Esophagus squamous epithelium (tissue), 5 donors: ENCODE measurements around the gene TAF10. TPM values are rescaled to one million over a fixed set of nuclear protein-coding genes. Genes with fewer than 3 reads are reported as not detected.

Source experiments
- DNase-seq: peaks from one replicate; lab custom pipeline; 2025; lab: John Stamatoyannopoulos, UW
- H3K27ac ChIP-seq, 4 donors: fragments of 200-600 bp; sonication (generic); one replicate each; pipeline ENCODE4 v1.5.1; 2016 to 2019; ENCODE audit warnings: mild to moderate bottlenecking in 1 of 4
- H3K27me3 ChIP-seq, 4 donors: fragments of 200-600 bp; sonication (generic); 1 replicate in 3 of 4; 2 replicates in 1 of 4; pipeline versions ENCODE4 v1.5.1 to v1.6.0; 2017 to 2021; ENCODE audit warnings: antibody characterized with exemption in 1 of 4
- H3K36me3 ChIP-seq, 3 donors: fragments of 200-600 bp; sonication (generic); one replicate each; pipeline ENCODE4 v1.5.1; 2016 to 2019
- H3K4me1 ChIP-seq, 3 donors: fragments of 200-600 bp; sonication (generic); one replicate each; pipeline ENCODE4 v1.5.1; 2017 to 2019
- H3K4me3 ChIP-seq, 4 donors: fragments of 200-600 bp; sonication (generic); 1 replicate in 3 of 4; 2 replicates in 1 of 4; pipeline ENCODE4 v1.5.1; 2016 to 2019; ENCODE audit warnings: mild to moderate bottlenecking in 2 of 4, moderate library complexity in 1 of 4
- H3K9me3 ChIP-seq, 3 donors: fragments of 200-600 bp; sonication (generic); one replicate each; pipeline ENCODE4 v1.5.1; 2016 to 2019
- POLR2A ChIP-seq, 4 donors: fragments of 450-650 bp; IDR thresholded peaks; one replicate each; pipeline ENCODE4 v1.6.1; 2017; ENCODE audit warnings: antibody characterized with exemption in 4 of 4, mild to moderate bottlenecking in 4 of 4, moderate library complexity in 3 of 4
- WGBS, 2 donors: methylation state at CpG; one replicate each; pipeline ENCODE4 v1.1.5; 2018; 5-methylcytosine and 5-hydroxymethylcytosine counted together
- intact Hi-C: fragments of 100-400 bp; cut with DNase I; formaldehyde crosslinking; loops from one replicate; pipeline ENCODE4 v1.15.0; 2022
- total RNA-seq, 4 donors: library from RNA; depleted of rRNA; stranded (reverse); fragments of >200 nt; gene quantifications; one replicate each; pipeline ENCODE4 v1.1.0, GENCODE V29; 2016
- TF ChIP-seq, protein P1 (sequence below), 6 experiments: fragments of 450-650 bp in 4 of 6; fragments of 200-600 bp in 2 of 6; sonication (generic) in 2 of 6; IDR thresholded peaks; one replicate each; pipeline ENCODE4 v1.5.1; 2016 to 2019; ENCODE audit warnings: antibody characterized with exemption in 6 of 6, mild to moderate bottlenecking in 4 of 6, moderate library complexity in 4 of 6
- donor health status: DM: yes; HTN: yes; CAD: no.

Gene TAF10
- total RNA-seq, 4 donors from 2014 or later = 31.9 to 69.2 (median 48.6) TPM

DNA sequence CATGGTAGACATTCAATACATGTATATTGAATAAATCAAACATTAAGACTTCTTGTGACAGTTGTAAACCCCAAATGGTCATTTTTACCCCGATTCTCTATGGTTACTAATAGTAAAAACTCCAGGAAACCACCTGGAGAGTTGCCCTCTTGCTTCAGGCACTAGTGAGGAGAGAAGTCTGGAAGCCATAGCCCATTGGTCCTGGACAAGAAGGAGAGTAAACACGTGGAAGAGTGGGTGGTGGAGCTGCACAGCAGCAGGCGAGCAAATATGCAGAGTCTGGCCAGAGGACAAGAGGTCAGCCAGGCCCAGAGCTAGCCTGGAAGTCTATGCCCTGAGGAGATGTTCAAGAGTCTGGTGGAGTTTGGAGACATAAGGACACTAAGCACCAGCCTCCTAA, 25.9 kb upstream of the TAF10 start:
- intact Hi-C loops = no loop called here
- TF ChIP-seq, protein P1, sequence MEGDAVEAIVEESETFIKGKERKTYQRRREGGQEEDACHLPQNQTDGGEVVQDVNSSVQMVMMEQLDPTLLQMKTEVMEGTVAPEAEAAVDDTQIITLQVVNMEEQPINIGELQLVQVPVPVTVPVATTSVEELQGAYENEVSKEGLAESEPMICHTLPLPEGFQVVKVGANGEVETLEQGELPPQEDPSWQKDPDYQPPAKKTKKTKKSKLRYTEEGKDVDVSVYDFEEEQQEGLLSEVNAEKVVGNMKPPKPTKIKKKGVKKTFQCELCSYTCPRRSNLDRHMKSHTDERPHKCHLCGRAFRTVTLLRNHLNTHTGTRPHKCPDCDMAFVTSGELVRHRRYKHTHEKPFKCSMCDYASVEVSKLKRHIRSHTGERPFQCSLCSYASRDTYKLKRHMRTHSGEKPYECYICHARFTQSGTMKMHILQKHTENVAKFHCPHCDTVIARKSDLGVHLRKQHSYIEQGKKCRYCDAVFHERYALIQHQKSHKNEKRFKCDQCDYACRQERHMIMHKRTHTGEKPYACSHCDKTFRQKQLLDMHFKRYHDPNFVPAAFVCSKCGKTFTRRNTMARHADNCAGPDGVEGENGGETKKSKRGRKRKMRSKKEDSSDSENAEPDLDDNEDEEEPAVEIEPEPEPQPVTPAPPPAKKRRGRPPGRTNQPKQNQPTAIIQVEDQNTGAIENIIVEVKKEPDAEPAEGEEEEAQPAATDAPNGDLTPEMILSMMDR (IDR thresholded peaks at IDR 0.05) = no peak
- TF ChIP-seq POLR2A (IDR thresholded peaks at IDR 0.05) = no peak
- H3K4me1 ChIP-seq = peaks cover 8 to 57% (median 20%) of the 10 kb centered on the region in 3 donors
- peaks cover 0 to 21% (median 0%) of the 10 kb centered on the region in 3 donors for H3K36me3 ChIP-seq
- no peaks in the 10 kb centered on the region for H3K27me3 ChIP-seq
- H3K4me3 ChIP-seq = no peak overlapping the region
- 0 to 9% methylated on average over 2 to 3 of the region's 3 CpGs for WGBS, 2 donors
- peak overlapping the region in 1 of 4 donors; percentile 17 for H3K27ac ChIP-seq
- no peaks in the 10 kb centered on the region for H3K9me3 ChIP-seq
- no peak for DNase-seq

- intact Hi-C loops = no loop called here
- Histone ChIP-seq H3K4me1 (peaks cover 8 to 57% (median 20%) of the 10 kb centered on the region in 3 donors), H3K36me3 (peaks cover 0 to 35% (median 0%) of the 10 kb centered on the region in 3 donors), H3K9me3 (no peaks in the 10 kb centered on the region), H3K4me3 (no peak overlapping the region), H3K27me3 (peaks cover 0 to 6% (median 0%) of the 10 kb centered on the region in 4 donors), H3K27ac (peak overlapping the region in 2 of 4 donors; percentile 32 to 61)
- 80 to 81% methylated on average over 3 of the region's 3 CpGs for WGBS, 2 donors
- DNase-seq = no peak
- TF ChIP-seq, protein P1 (IDR thresholded peaks at IDR 0.05) = no peak
- TF ChIP-seq POLR2A (IDR thresholded peaks at IDR 0.05) = no peak
Measured at GRCh38 chr11:6636480-6636879, 24.5 kb upstream of the TAF10 start.

GRCh38 chr11:6635082-6635932, 23.3 kb upstream of the TAF10 start:
- Histone ChIP-seq H3K4me1 (peaks cover 8 to 62% (median 20%) of the 10 kb centered on the region in 3 donors), H3K36me3 (peaks cover 0 to 35% (median 0%) of the 10 kb centered on the region in 3 donors), H3K9me3 (no peaks in the 10 kb centered on the region), H3K27ac (peak overlapping the region in 3 of 4 donors; percentile 61 to 72 (median 63)), H3K4me3 (no peak overlapping the region), H3K27me3 (peaks cover 0 to 18% (median 0%) of the 10 kb centered on the region in 4 donors)
- intact Hi-C loops = no loop called here
- DNase-seq = no peak
- TF ChIP-seq, protein P1 (IDR thresholded peaks at IDR 0.05) = no peak
- no peak for TF ChIP-seq POLR2A (IDR thresholded peaks at IDR 0.05)
- WGBS, 2 donors = 54 to 64% methylated on average over 9 to 10 of the region's 10 CpGs

DNA sequence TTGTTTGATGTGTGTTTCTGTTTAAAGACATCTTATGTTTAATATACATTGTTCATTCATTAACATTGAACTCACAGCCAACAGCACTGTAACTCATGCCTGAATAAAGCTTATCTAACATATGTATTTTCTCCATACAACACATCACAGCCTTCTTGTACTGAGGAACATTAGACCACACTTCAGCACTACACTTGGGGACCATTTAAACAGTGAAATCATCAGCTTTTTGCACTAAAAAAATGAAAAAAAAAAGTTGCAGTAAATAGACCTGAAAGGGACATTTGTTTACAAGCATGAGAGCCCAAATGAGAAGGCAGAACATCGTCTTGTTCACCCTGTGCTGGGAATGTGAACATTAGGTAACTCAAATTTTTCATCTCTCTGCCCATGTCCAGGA, 22.5 kb upstream of the TAF10 start:
- Histone ChIP-seq H3K4me3 (no peak overlapping the region), H3K27me3 (peaks cover 0 to 26% (median 0%) of the 10 kb centered on the region in 4 donors), H3K4me1 (peaks cover 8 to 68% (median 20%) of the 10 kb centered on the region in 3 donors), H3K36me3 (peaks cover 0 to 35% (median 0%) of the 10 kb centered on the region in 3 donors), H3K9me3 (no peaks in the 10 kb centered on the region), H3K27ac (peak overlapping the region in 1 of 4 donors; percentile 61)
- DNase-seq = no peak
- TF ChIP-seq, protein P1 (IDR thresholded peaks at IDR 0.05) = no peak
- TF ChIP-seq POLR2A (IDR thresholded peaks at IDR 0.05) = no peak
- 36 to 54% methylated on average over 1 of the region's 1 CpG for WGBS, 2 donors
- intact Hi-C loops = no loop called here
